AG20443 (cell line): ENCODE data around the gene GOLIM4.
A peak's percentile ranks its signal among the peaks of the same experiment; 100 is the strongest.

ENCODE experiments used
- DNase-seq: peaks from one replicate; pipeline ENCODE4 v3.0.0; 2012; ENCODE audit warnings: low spot score, mixed read lengths

GOLIM4 gene

GRCh38 chr3:168096210-168096652 is 507 bp upstream of the GOLIM4 start:
- peak; percentile 81 for DNase-seq

DNA sequence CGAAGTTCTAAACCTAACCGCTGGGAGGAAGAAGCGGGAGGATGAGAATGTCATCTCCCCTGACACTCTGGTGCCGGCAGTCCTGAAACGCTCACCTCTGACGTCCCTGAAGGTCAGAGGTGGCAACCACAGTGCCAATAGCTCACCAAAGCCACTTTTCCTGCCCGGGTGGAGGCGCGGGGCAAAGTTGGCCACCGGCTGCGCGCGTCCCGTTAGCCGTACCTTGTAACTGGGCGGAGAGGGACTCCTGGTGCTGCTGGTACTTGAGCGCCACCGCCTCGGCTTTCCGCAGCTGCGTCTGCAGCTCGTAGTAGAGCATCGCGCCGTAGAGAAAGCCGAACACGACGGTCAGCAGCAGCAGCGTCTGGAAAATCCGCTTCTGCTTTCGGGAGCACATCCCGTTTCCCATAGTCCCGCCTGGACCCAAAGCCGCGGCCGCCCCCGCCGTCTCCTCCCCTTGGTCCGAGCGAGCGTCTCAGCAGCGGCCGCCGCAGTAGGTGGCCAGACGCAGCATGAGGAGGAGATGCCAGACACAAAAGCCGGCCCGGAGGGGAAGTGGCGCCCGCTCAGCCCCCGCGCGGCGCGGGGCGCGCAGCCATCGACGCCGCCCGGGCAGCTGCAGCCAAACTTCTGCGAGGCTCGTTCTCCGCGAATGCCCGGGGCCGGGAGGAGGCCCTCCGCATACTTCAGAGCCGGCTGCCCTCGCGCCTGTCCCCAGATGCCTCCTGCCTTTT is 680 bp downstream of the GOLIM4 start:
- DNase-seq: peak; percentile 80

DNA sequence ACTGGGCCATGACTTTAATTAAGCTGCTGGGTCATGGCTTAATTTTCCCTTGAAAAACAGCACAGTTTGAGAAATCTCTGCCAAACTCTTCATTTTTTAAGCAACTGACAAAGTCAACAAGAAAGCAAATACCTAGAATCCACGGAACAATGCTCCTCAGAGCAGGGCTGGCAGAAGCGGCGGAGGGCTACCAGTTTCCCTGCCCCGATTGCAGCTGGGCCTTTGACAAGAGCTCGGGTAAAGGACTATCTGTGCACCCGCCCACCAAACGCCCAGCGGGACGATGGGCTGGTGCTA is 1.2 kb downstream of the GOLIM4 start:
- DNase-seq: no peak

DNA sequence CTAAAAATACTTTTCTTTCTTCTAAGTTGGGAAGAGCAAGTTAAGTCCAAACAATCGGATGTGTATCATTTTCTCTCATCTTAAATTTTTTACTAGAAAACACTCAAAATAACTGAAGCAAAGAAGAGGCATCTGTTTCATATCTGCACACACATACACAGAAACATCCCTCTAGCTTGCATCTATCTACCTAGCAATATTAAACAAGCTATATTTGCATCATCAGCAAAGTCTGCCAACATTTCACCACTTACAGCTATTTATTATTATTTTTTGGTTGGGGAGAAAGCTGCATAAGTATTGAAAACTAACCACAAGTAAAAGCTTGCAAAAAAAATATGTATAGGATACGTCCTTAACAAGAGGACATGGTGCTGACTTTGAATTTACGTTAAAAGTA is 1.9 kb downstream of the GOLIM4 start:
- no peak for DNase-seq

GRCh38 chr3:168093229-168093628 is 2.5 kb downstream of the GOLIM4 start:
- no peak for DNase-seq

DNA sequence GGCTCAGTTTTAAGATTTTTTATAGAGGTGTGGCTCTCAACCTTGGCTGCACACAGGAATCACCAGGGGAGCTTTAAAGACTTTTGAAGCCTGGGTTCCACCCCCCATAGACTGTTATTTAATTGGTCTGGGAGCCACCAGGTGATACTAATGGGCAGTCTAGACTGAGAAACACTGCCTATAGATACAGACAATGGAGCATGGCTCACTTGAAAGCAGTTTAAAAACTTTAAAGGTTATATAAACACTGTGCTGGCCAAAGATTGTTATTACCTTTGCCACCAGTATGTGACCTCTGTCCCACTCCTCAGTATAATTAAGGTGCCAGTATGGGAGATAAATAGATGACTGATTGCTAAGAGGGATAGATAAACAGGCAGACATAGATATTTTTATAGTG is 3.8 kb downstream of the GOLIM4 start:
- no peak for DNase-seq

DNA sequence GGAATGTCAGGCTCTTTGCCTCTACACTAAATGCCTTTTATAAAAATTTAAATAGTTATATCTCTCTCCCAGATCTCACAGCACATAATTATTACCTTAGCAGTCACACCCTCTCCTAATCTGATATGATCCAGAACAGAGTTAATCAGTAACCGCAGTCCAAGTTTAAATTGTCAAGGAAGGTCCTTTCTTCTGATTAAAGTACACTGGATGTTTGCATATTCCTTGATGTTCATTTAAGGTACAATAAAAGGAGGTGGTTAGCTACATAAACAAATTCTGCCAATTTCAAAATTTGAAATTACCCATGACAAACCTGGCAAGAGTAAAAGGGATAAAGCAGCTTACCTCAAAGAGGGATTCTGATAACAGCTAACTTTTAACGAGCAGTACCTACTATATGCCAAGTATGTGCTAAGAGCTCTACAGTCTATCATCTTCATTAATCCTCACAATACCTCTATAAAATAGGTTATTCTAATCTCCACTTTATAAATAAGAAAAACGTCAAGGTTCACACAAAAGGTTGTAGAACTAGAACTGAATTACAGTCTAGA is 4.3 kb downstream of the GOLIM4 start:
- DNase-seq: no peak

DNA sequence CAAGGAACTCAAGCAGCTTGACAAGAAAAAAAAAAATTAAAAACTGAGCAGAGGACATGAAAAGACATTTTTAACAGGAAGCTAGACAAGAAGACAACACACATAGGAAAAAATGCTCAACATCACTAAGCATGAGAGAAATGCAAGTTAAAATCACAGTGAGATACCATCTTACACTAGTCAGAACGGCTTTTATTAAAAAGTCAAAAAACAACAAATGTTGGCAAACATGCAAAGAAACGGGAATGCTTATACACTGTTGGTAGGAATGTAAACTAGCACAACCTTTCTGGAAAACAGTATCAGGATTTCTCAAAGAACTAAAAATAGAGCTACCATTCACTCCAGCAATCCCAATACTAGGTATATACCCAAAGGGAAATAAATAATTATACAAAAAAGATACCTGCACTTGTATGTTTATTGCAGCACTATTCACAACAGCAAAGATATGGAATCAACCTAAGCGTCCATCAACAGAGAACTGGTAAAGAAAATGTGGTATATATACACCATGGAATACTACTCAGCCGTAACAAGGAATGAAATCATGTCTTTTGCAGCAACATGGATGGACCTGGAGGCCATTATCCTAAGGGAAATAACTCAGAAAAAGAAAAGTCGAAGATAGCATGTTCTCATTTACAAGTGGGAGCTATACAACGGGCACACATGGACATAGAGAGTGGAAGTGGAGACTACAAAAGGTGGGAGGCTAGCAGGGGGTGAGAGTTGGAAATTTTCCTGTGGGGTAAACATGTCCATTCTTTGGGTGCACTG is 5.2 kb downstream of the GOLIM4 start:
- DNase-seq: no peak

DNA sequence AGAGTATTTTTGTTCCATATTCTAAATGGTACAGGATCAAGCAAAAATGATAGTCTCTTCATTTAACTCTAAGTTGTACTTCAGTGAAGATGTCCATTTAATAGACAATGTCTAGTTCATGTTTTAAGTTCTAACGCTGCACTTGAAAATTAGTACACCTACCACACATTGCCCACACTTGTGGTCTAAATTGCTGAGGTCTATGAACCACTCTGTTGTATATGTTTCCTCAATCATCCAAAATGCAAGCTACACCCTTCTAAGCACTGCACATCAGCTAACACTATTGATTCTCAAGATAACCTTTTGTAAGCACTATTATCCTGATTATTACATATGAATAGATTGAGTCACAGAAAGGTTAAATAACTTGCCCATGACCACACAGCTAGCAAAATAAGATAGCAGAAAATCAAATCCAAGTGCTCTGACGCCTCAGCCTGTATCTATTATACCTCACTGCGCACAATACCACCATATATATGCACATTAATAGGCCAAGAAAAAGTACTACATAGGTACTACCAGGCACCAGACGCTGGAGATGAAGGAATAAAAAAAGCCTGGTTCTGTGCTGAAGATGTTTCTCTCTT is 6.4 kb downstream of the GOLIM4 start:
- no peak for DNase-seq

DNA sequence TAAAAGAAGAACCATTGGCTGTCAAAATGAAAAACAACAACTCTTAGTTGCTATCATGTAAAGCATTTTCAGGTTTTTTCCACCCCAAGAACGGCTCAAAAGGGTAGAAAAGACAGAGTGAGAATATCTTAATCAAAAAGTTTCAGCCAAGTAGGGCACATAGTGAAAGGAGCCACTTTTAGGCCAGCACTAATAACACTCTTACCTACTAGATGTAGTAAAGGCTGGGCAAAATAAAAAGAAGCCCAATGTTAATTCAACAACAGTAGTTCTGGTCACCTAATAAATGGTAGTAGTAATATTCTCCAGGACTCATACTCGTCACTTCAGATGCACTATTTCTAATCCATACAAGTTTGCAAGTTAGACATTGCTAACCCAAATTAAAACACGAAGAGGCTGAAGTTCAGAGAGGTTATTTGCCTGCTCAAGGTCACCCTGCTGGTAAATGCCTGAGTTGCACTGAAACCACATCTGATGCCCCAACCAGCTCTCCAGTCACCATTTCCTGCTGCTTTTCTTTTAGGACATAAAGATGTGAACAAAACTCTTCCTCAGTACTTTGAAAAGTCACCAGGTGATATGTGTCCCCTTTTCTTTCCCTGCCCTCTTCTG is 7.5 kb downstream of the GOLIM4 start:
- no peak for DNase-seq

GRCh38 chr3:168087539-168087938 is 8.2 kb downstream of the GOLIM4 start:
- DNase-seq: no peak

DNA sequence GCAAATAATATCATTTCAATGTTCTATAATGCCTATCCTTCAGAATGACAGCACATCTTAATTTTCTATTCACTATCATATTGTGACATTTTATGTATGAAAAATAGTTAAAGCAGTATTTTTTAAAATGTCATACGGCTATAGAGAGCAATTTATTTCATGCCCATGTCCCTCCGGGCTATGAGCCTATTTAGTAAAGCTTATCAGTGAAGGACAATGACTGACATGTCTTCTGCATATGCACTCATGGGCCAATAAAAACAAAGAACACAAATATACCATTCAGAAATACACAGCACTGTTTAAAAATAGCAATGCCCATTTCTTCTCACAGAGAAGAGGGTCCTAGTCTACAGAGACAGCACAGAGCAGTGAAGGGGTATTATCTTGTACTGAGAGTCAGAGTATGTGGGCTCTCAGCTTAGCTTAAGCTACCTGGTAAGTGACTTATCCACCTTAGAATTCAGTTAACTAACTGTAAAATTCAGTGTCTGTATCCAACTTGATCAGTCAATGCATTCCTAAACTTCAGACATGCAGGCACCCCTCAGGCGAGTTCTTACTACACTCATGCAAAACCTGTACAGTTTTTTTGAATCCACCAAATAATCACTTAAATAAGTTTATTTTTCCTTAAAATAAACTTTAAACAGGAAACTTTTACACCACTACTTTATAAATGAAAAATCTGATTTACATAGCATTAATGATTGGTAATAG is 9.0 kb downstream of the GOLIM4 start:
- DNase-seq: no peak

- DNase-seq: no peak
Measured at GRCh38 chr3:168085491-168086119, 10.1 kb downstream of the GOLIM4 start.

GRCh38 chr3:168083906-168084305 is 11.8 kb downstream of the GOLIM4 start:
- DNase-seq: no peak

DNA sequence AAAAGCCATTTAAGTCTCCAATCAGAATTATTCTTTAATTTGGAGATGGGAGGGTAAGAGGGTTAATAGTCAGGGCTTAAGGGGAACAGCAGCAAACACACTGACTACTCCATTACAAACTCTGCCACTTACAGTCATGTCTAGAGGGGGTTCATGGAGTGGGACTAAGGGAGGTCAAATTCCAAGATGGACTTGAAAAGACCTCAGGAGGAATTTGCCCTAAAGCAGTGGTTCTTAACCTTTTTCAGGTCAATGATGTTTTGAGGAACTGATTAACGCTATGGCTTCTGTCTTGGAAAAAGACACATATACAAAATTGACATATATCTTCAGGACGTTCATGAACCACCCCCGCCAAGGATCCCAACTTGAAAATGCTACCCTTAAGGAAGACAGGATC is 13.9 kb downstream of the GOLIM4 start:
- DNase-seq: no peak

DNA sequence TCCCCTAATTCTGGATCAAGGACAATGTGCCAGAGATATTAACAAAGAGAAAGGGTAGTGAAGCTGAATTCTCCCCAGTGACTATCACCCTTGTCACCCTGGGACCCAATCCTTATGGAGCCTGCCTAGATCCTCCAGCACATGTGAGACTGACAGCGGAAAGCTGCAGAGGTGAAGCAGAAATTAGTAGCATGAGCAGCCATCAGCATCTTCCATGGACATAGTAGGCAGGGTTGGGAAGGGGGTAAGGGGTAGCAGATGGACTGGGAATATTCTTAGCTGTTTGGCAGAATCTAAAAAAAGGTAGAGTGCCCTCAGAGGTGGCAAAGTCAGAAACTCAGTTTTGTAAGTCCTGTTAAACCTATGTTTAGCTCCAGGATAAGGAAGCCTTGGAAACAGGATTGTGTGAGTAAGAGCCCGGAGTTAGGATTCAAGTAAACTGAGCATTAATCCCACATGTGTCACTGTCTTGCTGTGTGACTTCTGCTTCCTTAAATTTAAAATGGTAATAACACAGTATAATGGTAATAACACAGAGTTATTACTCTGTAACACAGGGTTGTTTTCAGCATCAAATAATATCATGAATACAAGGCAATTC is 14.5 kb downstream of the GOLIM4 start:
- peak; percentile 36 for DNase-seq

- no peak for DNase-seq
Measured at GRCh38 chr3:168080499-168081170, 15.1 kb downstream of the GOLIM4 start.

DNA sequence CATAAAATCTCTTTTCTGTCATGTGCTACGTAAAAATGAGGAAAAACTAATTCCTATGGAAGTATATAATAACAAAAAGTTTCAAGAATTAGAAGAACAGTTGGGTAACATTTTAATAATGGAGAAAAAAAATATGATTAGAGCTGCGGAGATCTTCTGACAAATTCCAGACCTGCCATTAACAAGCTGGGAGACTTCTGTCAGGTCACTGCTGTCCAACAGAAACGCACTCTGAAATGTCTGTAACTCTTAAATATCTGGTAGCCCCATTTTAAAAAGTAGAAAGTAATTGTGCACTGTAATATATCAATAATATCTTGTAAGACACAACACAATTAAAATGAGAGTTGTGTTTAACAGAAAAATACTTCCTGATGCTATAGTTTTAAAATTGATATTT is 15.7 kb downstream of the GOLIM4 start:
- DNase-seq: no peak

DNA sequence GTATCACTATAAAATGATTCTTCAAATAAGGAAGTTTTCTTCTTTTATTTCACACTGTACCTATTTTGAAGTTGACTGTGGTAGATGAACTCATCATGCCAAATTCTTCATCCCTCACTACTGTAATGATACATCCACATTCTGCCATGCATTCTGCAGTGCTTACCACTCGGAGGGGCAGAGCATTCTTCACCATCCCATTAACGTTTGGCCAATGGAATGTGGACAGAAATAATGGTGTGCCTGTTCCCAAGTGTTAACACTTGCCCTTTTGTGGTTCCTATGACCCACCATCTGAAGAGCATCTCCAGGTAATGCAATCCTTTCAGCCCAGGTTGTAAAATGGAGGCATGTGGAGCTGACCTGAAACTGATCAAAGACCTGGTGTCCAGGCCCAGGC is 18.6 kb downstream of the GOLIM4 start:
- no peak for DNase-seq

GRCh38 chr3:168073842-168074605 is 21.7 kb downstream of the GOLIM4 start:
- no peak for DNase-seq
